Ovary (tissue), 9 donors: Measurements from ENCODE around the gene SLC29A1. TPM values are rescaled to one million over a fixed set of nuclear protein-coding genes. Genes with fewer than 3 reads are reported as not detected.
A peak's percentile ranks its signal among the peaks of the same experiment; 100 is the strongest.

ENCODE experiments used
- DNase-seq, 5 donors: peaks; one replicate each; pipeline ENCODE4 v3.0.0-alpha.2; 2019 to 2020
- H3K27ac ChIP-seq, 2 donors: fragments of 200-600 bp; one replicate each; pipeline versions ENCODE4 v1.5.1 to v1.8.0; 2019 to 2022
- H3K27me3 ChIP-seq: fragments of 200-600 bp; one replicate; pipeline ENCODE4 v1.8.0; 2022
- H3K36me3 ChIP-seq: fragments of 200-600 bp; sonication (generic); one replicate; pipeline ENCODE4 v1.5.1; 2019
- H3K4me1 ChIP-seq: one replicate; pipeline ENCODE4 v1.8.1; 2013; ENCODE audit warnings: mild to moderate bottlenecking, moderate library complexity; ENCODE audit not compliant: insufficient read depth
- H3K4me3 ChIP-seq: fragments of 200-600 bp; sonication (generic); one replicate; pipeline ENCODE4 v1.5.1; 2017
- H3K9me3 ChIP-seq, 2 donors: fragments of 200-600 bp in 1 of 2; sonication (generic) in 1 of 2; one replicate each; pipeline versions ENCODE4 v1.5.1 to v1.8.1; 2013 to 2019; ENCODE audit warnings: mild to moderate bottlenecking in 1 of 2, moderate library complexity in 1 of 2
- EP300 ChIP-seq: sonication (generic); formaldehyde crosslinking; IDR thresholded peaks from one replicate; pipeline ENCODE4 v1.6.1; 2017; ENCODE audit warnings: antibody characterized with exemption
- POLR2A ChIP-seq: fragments of 450-650 bp; IDR thresholded peaks from one replicate; pipeline ENCODE4 v1.6.1; 2017; ENCODE audit warnings: antibody characterized with exemption, mild to moderate bottlenecking, moderate library complexity
- WGBS, 3 donors: extraction: QIAGEN DNeasy Blood & Tissue Kit in 1 of 3; methylation state at CpG; one replicate each; pipeline versions ENCODE4 v1.1.5 to v1.1.7; 2013 to 2017; 5-methylcytosine and 5-hydroxymethylcytosine counted together
- intact Hi-C, 4 donors: fragments of 100-400 bp; cut with DNase I; formaldehyde crosslinking; loops; one replicate each; pipeline versions ENCODE4 v1.11.0 to v1.15.1; 2022 to 2023
- microRNA counts: library from miRNA; unstranded; fragments of <30 nt; microRNA quantifications from one replicate; lab custom pipeline; 2016
- polyA plus RNA-seq, 2 donors: library from polyadenylated mRNA; stranded (reverse); fragments of 200-250 nt in 1 of 2; fragments of 350-450 nt in 1 of 2; fragmentation: Illumina TruSeq in 1 of 2; extraction: RNeasy Lipid Tissue Mini Kit (QIAGEN cat#74804) in 1 of 2; gene quantifications; one replicate each; pipeline ENCODE4 v1.2.3, GENCODE V29; 2013 to 2014
- small RNA-seq: library from RNA; depleted of rRNA; stranded (forward); fragments of <200 nt; gene quantifications from one replicate; pipeline ENCODE3, GENCODE V24; 2016
- total RNA-seq, 7 donors: library from RNA; depleted of rRNA in 2 of 7; stranded (reverse); fragments of >200 nt in 2 of 7; fragmentation: NEBNext Ultra II Directional in 3 of 7; extraction: Animal tissue kit (Norgen Biotek cat#: 25700) in 3 of 7; gene quantifications; one replicate each; pipeline versions ENCODE4 v1.1.0 to v1.2.4, GENCODE V29; 2016 to 2023
- TF ChIP-seq, protein P1 (sequence below), 3 donors: fragments of 450-650 bp in 2 of 3; fragments of 200-600 bp in 1 of 3; IDR thresholded peaks; one replicate each; pipeline versions ENCODE4 v1.5.1 to v1.8.0; 2016 to 2022; ENCODE audit warnings: antibody characterized with exemption in 3 of 3, mild to moderate bottlenecking in 1 of 3
- donor health status: DM: no; HTN: no; CAD: no; lungs with moderate emphysema.
- donor health status: DM: no; HTN: no; CAD: no.
- donor health status: Bipolar disorder and iron deficiency.
- donor health status: DM: yes; HTN: yes; CAD: no.
- donor health status: DM: no; HTN: no; CAD: no.
- donor health status: DM: yes; HTN: yes; CAD: no.

Gene SLC29A1
- total and polyA plus RNA-seq, 9 donors = 11.2 to 54.0 (median 30.2) TPM

DNA sequence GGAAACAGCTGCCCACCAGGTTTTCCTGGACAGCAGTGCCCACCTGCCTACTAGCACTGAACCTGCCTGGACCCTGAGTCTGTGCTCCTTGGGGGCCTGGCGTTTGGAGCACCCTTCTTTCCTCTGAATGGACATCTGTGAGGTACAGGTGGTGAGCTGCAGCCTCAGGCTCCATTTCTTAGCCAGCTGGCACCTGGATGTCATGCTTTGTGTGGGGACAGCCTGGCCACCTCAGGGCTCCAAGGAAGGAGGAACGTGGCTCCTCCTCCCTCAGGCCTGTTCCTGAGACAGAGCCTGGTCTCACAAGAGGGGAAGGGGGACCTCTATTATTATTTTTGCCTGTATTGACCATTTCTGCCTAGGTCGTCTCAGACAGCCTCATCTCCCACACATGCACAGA lies 54.9 kb downstream of the SLC29A1 start:
- Histone ChIP-seq H3K27me3 (no peaks in the 10 kb centered on the region), H3K4me3 (no peak overlapping the region), H3K36me3 (no peaks in the 10 kb centered on the region), H3K9me3 (no peaks in the 10 kb centered on the region), H3K27ac (no peak overlapping the region), H3K4me1 (no peaks in the 10 kb centered on the region)
- intact Hi-C loops = no loop called here
- no peak for DNase-seq
- TF ChIP-seq POLR2A = no peak
- TF ChIP-seq, protein P1, sequence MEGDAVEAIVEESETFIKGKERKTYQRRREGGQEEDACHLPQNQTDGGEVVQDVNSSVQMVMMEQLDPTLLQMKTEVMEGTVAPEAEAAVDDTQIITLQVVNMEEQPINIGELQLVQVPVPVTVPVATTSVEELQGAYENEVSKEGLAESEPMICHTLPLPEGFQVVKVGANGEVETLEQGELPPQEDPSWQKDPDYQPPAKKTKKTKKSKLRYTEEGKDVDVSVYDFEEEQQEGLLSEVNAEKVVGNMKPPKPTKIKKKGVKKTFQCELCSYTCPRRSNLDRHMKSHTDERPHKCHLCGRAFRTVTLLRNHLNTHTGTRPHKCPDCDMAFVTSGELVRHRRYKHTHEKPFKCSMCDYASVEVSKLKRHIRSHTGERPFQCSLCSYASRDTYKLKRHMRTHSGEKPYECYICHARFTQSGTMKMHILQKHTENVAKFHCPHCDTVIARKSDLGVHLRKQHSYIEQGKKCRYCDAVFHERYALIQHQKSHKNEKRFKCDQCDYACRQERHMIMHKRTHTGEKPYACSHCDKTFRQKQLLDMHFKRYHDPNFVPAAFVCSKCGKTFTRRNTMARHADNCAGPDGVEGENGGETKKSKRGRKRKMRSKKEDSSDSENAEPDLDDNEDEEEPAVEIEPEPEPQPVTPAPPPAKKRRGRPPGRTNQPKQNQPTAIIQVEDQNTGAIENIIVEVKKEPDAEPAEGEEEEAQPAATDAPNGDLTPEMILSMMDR (IDR thresholded peaks at IDR 0.05) = no peak
- no peak for TF ChIP-seq EP300
- 58 to 72% (median 72%) methylated on average over 3 of the region's 3 CpGs for WGBS, 3 donors

DNA sequence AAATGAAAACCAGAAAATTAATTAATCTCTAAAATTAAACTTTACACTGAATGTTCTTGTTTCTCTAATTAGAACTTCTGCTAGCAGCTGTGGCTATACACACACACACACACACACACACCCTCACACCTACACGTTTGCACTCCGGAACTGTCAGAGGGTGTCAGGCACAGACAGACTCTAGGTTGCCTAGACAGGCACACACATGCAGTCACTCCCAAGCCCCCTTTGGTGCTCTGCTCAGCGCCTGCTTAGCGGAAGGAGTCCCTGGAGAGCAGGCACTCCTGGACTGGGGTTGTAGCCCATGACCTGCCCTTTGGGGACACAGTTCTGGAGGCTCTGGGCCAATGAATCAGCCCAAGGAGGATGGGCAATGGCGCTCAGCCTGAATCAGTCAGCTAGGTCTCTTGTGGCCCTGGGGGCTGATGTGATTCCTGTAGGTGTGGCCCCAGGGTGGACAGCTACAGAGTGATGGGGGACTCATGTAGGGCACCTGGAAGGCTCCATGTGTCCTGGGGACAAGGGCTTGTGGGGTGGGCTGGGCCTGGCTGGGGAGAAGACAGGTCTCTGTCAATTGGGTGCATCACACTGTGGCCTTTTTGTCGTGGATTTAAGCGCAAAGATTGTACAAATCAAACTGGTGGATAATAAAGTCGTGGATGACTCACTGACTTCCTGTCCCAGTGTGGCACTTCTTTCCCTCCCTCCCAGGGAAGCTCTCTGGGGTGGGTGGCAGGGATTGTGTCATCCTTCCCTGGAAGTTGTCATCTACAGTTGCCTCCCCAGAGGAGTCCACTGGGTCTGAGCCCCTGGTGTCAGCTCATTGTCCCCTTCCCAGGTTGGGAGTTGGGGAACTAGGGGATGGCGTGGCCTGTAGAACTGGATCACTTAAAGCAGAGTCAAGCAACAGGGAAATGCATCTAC lies 55.6 kb downstream of the SLC29A1 start:
- no peak for TF ChIP-seq POLR2A
- DNase-seq = no peak
- Histone ChIP-seq H3K36me3 (no peaks in the 10 kb centered on the region), H3K27ac (no peak overlapping the region), H3K27me3 (no peaks in the 10 kb centered on the region), H3K4me3 (no peak overlapping the region), H3K4me1 (no peaks in the 10 kb centered on the region), H3K9me3 (no peaks in the 10 kb centered on the region)
- 57 to 66% (median 64%) methylated on average over 9 of the region's 9 CpGs for WGBS, 3 donors
- intact Hi-C loops = no loop called here

MicroRNAs within 50 kb of the gene (microRNA counts, 767-probe panel; counts per million panel counts)
- 530 counts per million, percentile 78 among the panel's probes with 10 or more counts for microRNA hsa-miR-4647 (lab: Ali Mortazavi, UCI)

Small RNA genes within 50 kb of the gene (small RNA-seq; reads per million reads assigned to genes)
- not detected for gene RN7SL811P

Other genes starting within 250 kb of the SLC29A1 start
- gene MRPL14, start 96.1 kb upstream of the SLC29A1 start, total RNA-seq = 10 to 100 TPM; 21.5 to 35.9 (median 24.9) TPM
- gene MRPL14, start 96.1 kb upstream of the SLC29A1 start, polyA plus RNA-seq = 10 to 100 TPM; 20.8 to 23.3 TPM
- gene TMEM63B, start 96.0 kb upstream of the SLC29A1 start, total RNA-seq = 10 to 100 TPM in 6 of 7 donors, 1 to 10 TPM in 1; 7.5 to 20.6 (median 16.5) TPM
- gene TMEM63B, start 96.0 kb upstream of the SLC29A1 start, polyA plus RNA-seq = 10 to 100 TPM; 11.7 to 25.7 TPM
- under 1 TPM in 3 of 7 donors, not detected in 4; 0.18 to 0.22 (median 0.20) TPM for gene CAPN11, start 64.8 kb upstream of the SLC29A1 start, total RNA-seq
- under 1 TPM; 0.17 to 0.38 TPM for gene CAPN11, start 64.8 kb upstream of the SLC29A1 start, polyA plus RNA-seq
- gene MYMX, start 6.7 kb upstream of the SLC29A1 start, total RNA-seq = under 1 TPM in 2 of 7 donors, not detected in 5; 0.43 to 0.50 TPM
- gene MYMX, start 6.7 kb upstream of the SLC29A1 start, polyA plus RNA-seq = under 1 TPM; 0.40 to 0.42 TPM
- gene HSP90AB1, start 23.5 kb downstream of the SLC29A1 start, total RNA-seq = 1,000 to 10,000 TPM in 6 of 7 donors, 100 to 1,000 TPM in 1; 820 to 1,796 (median 1,051) TPM
- gene HSP90AB1, start 23.5 kb downstream of the SLC29A1 start, polyA plus RNA-seq = 1,000 to 10,000 TPM in 1 of 2 donors, 100 to 1,000 TPM in 1; 972 to 1,905 TPM
- gene SLC35B2, start 33.9 kb downstream of the SLC29A1 start, total RNA-seq = 10 to 100 TPM; 19.7 to 41.0 (median 29.7) TPM
- 10 to 100 TPM; 21.0 to 23.9 TPM for gene SLC35B2, start 33.9 kb downstream of the SLC29A1 start, polyA plus RNA-seq
- 10 to 100 TPM in 2 of 7 donors, 1 to 10 TPM in 5; 2.8 to 93.6 (median 4.9) TPM for gene NFKBIE, start 42.0 kb downstream of the SLC29A1 start, total RNA-seq
- 1 to 10 TPM; 2.7 to 6.8 TPM for gene NFKBIE, start 42.0 kb downstream of the SLC29A1 start, polyA plus RNA-seq
- gene TMEM151B, start 46.9 kb downstream of the SLC29A1 start, total RNA-seq = under 1 TPM in 4 of 7 donors, not detected in 3; under 0.01 to 0.12 (median 0.05) TPM
- under 1 TPM in 1 of 2 donors, not detected in 1; 0.04 TPM for gene TMEM151B, start 46.9 kb downstream of the SLC29A1 start, polyA plus RNA-seq
- gene AARS2, start 89.8 kb downstream of the SLC29A1 start, total RNA-seq = 10 to 100 TPM in 6 of 7 donors, 1 to 10 TPM in 1; 9.2 to 15.5 (median 14.2) TPM
- 1 to 10 TPM; 3.0 to 6.9 TPM for gene AARS2, start 89.8 kb downstream of the SLC29A1 start, polyA plus RNA-seq
- 1 to 10 TPM in 1 of 7 donors, under 1 TPM in 2, not detected in 4; 0.25 to 1.4 (median 0.28) TPM for gene SPATS1, start 119.1 kb downstream of the SLC29A1 start, total RNA-seq
- not detected for gene SPATS1, start 119.1 kb downstream of the SLC29A1 start, polyA plus RNA-seq
- gene CDC5L, start 164.1 kb downstream of the SLC29A1 start, total RNA-seq = 10 to 100 TPM; 15.0 to 24.0 (median 19.7) TPM
- gene CDC5L, start 164.1 kb downstream of the SLC29A1 start, polyA plus RNA-seq = 10 to 100 TPM; 13.0 to 17.2 TPM